IMR-90 (cell line): ENCODE measurements around the gene MAML2. TPM values are rescaled to one million over a fixed set of nuclear protein-coding genes. Genes with fewer than 3 reads are reported as not detected.

Source experiments
- ATAC-seq: fragments of 200-7000 bp; cut with Tn5 transposase; 2 replicates; pipeline ENCODE4 v1.9.1; 2020; ENCODE audit warnings: low read depth, mild to moderate bottlenecking, moderate library complexity
- BruUV-seq: library from RNA; stranded (reverse); fragments of 400-500 nt; replicated peaks from 2 replicates; lab custom pipeline; 2021; lab: Mats Ljungman, UMichigan
- CTCF ChIA-PET: fragments of 300-600 bp; formaldehyde crosslinking; extraction: SDS; loops from one replicate; lab custom pipeline; 2021; ENCODE audit warnings: antibody characterized with exemption; lab: Yijun Ruan, JAX
- POLR2A ChIA-PET: fragments of 300-600 bp; sonication (Branson Sonifier 250); formaldehyde crosslinking; loops from one replicate; lab custom pipeline; 2022; ENCODE audit warnings: antibody characterized with exemption; ENCODE audit not compliant: unreplicated experiment; lab: Charles Lee
- DNase-seq: peaks from one replicate; pipeline ENCODE4 v3.0.0; 2013
- H2AFZ ChIP-seq: replicated peaks from 2 replicates; pipeline ENCODE3; 2013; ENCODE audit warnings: low read length, mild to moderate bottlenecking; ENCODE audit not compliant: poor library complexity
- H2AK5ac ChIP-seq: 2 replicates; pipeline ENCODE4 v1.6.1; 2013; ENCODE audit warnings: low read depth, low read length, inconsistent platforms
- H2AK9ac ChIP-seq: replicated peaks from 2 replicates; pipeline ENCODE3; 2013; ENCODE audit warnings: mild to moderate bottlenecking, low read depth, low read length, moderate library complexity; ENCODE audit not compliant: poor library complexity
- H2BK120ac ChIP-seq: 2 replicates; pipeline ENCODE4 v1.6.1; 2013; ENCODE audit warnings: low read depth, low read length, inconsistent platforms
- H2BK15ac ChIP-seq: 3 replicates; pipeline ENCODE4 v1.6.1; 2013; ENCODE audit warnings: low read depth, low read length, inconsistent platforms
- H2BK20ac ChIP-seq: 2 replicates; pipeline ENCODE4 v1.6.1; 2013; ENCODE audit warnings: low read depth, mild to moderate bottlenecking, inconsistent platforms, low read length, moderate library complexity
- H2BK5ac ChIP-seq: 2 replicates; pipeline ENCODE4 v1.6.1; 2013; ENCODE audit warnings: mild to moderate bottlenecking, low read depth, low read length, inconsistent platforms; ENCODE audit not compliant: poor library complexity, severe bottlenecking
- H3K14ac ChIP-seq: replicated peaks from 2 replicates; pipeline ENCODE4 v1.6.1; 2013; ENCODE audit warnings: low read depth, low read length, inconsistent platforms
- H3K18ac ChIP-seq: 2 replicates; pipeline ENCODE4 v1.6.1; 2013; ENCODE audit warnings: low read depth, low read length, control low read depth
- H3K23ac ChIP-seq: 2 replicates; pipeline ENCODE4 v1.6.1; 2013; ENCODE audit warnings: low read depth, low read length, inconsistent platforms
- H3K27ac ChIP-seq: 2 replicates; pipeline ENCODE4 v1.5.1; 2013; ENCODE audit warnings: mild to moderate bottlenecking, control low read depth, low read length; ENCODE audit not compliant: insufficient read depth
- H3K27me3 ChIP-seq: 2 replicates; pipeline ENCODE4 v1.6.1; 2013; ENCODE audit warnings: low read length; ENCODE audit not compliant: control insufficient read depth, insufficient read depth
- H3K36me3 ChIP-seq: 2 replicates; pipeline ENCODE4 v1.6.1; 2013; ENCODE audit warnings: low read length, mixed read lengths; ENCODE audit not compliant: control insufficient read depth, insufficient read depth
- H3K4ac ChIP-seq: 2 replicates; pipeline ENCODE4 v1.6.1; 2013; ENCODE audit warnings: low read depth, low read length, inconsistent platforms
- H3K4me1 ChIP-seq: 2 replicates; pipeline ENCODE4 v1.6.1; 2013; ENCODE audit warnings: low read length, mixed read lengths; ENCODE audit not compliant: control insufficient read depth, insufficient read depth
- H3K4me2 ChIP-seq: 2 replicates; pipeline ENCODE4 v1.6.1; 2013; ENCODE audit warnings: low read depth, mild to moderate bottlenecking, control low read depth, low read length, moderate library complexity
- H3K4me3 ChIP-seq: 2 replicates; pipeline ENCODE4 v1.5.1; 2013; ENCODE audit warnings: low read depth, mild to moderate bottlenecking, control low read depth, low read length, moderate library complexity; ENCODE audit not compliant: insufficient read depth
- H3K56ac ChIP-seq: 2 replicates; pipeline ENCODE4 v1.6.1; 2013; ENCODE audit warnings: low read length, inconsistent platforms; ENCODE audit not compliant: insufficient read depth; ENCODE audit errors: extremely low read depth
- H3K79me1 ChIP-seq, 2 experiments: 2 replicates each; pipeline ENCODE4 v1.6.1; 2013; ENCODE audit warnings: low read length in 2 of 2, inconsistent platforms in 1 of 2, low read depth in 1 of 2
- H3K9ac ChIP-seq: 2 replicates; pipeline ENCODE4 v1.6.1; 2013; ENCODE audit warnings: low read depth, low read length, control low read depth
- H3K9me1 ChIP-seq: 2 replicates; pipeline ENCODE4 v1.6.1; 2013; ENCODE audit warnings: low read length, inconsistent platforms; ENCODE audit not compliant: insufficient read depth
- H3K9me3 ChIP-seq: 2 replicates; pipeline ENCODE4 v1.6.1; 2013; ENCODE audit warnings: low read length; ENCODE audit not compliant: control insufficient read depth, insufficient read depth
- H4K20me1 ChIP-seq: 2 replicates; pipeline ENCODE4 v1.6.1; 2013; ENCODE audit warnings: low read length, inconsistent platforms; ENCODE audit not compliant: insufficient read depth
- H4K5ac ChIP-seq: 2 replicates; pipeline ENCODE4 v1.6.1; 2013; ENCODE audit warnings: mild to moderate bottlenecking, low read depth, low read length, control low read depth
- H4K8ac ChIP-seq, 2 experiments: 2 replicates each; pipeline ENCODE4 v1.6.1; 2013; ENCODE audit warnings: low read depth in 2 of 2, low read length in 2 of 2, control low read depth in 1 of 2, inconsistent platforms in 1 of 2
- H4K91ac ChIP-seq: 2 replicates; pipeline ENCODE4 v1.6.1; 2013; ENCODE audit warnings: low read depth, low read length, inconsistent platforms; ENCODE audit not compliant: insufficient read depth
- MAFK ChIP-seq: IDR thresholded peaks from 2 replicates; pipeline ENCODE4 v1.6.1; 2012; ENCODE audit warnings: low read depth, low read length, improper control_type of control experiment
- MAZ ChIP-seq: IDR thresholded peaks from 2 replicates; pipeline ENCODE4 v1.6.1; 2012; ENCODE audit warnings: low read depth, mild to moderate bottlenecking, low read length, improper control_type of control experiment, moderate library complexity, borderline replicate concordance
- POLR2A ChIP-seq: IDR thresholded peaks from 2 replicates; pipeline ENCODE4 v1.6.1; 2012; ENCODE audit warnings: mild to moderate bottlenecking, low read depth, low read length
- WGBS, 2 experiments: methylation state at CpG; one replicate each; pipeline versions ENCODE4 v1.1.5 to v1.1.7; 2013; ENCODE audit warnings: missing lambda C conversion rate in 2 of 2; ENCODE audit not compliant: insufficient read length in 1 of 2; ENCODE audit errors: extremely low coverage in 2 of 2; 5-methylcytosine and 5-hydroxymethylcytosine counted together
- dilution Hi-C: fragments of 300-500 bp; cut with HindIII; formaldehyde crosslinking; loops from one replicate; pipeline ENCODE4 v1.14.3; 2018; ENCODE audit warnings: low sequenced_read_pairs; ENCODE audit not compliant: unreplicated experiment
- in situ Hi-C: fragments of 300-500 bp; cut with MboI; formaldehyde crosslinking; loops from 3 replicates; pipeline ENCODE4 v1.14.3; 2019; ENCODE audit warnings: low sequenced_read_pairs, inconsistent platforms, mixed read lengths
- intact Hi-C: fragments of 100-400 bp; cut with micrococcal nuclease; formaldehyde crosslinking; loops from 2 replicates; pipeline ENCODE4 v1.10.0; 2022
- polyA plus RNA-seq, 3 experiments: library from polyadenylated mRNA; depleted of rRNA; stranded (reverse); fragments of >200 nt; gene quantifications; 2 replicates each; pipeline ENCODE4 v1.2.3, GENCODE V29; 2012; ENCODE audit warnings: low replicate concordance in 1 of 3
- total RNA-seq: library from RNA; depleted of rRNA; stranded (reverse); fragments of >200 nt; gene quantifications from 2 replicates; pipeline ENCODE4 v1.2.3, GENCODE V29; 2012

Gene MAML2
- total and polyA plus RNA-seq, 2 of the 4 experiments (the other 2 are of a cell fraction): 15.0 to 19.5 TPM

DNA sequence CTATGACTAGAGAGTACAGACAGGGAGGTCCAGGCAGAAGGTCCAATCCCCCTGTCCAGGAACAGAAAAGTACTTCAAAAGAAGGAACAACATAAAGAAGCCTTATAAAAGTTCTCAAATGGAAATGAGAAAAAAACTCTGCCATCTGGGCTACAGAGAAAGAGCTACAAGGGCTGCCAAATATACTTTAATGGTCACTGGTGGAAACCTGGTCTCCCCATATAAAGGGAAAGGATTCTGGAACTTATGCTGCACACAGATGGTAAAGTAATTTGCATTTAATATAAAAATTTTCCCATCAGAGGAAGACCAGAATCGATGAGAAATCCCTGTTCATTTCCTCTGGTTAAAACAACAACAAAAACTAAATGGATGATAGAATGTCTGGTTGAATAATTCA, 299.7 kb downstream of the MAML2 start:
- H4K91ac ChIP-seq: no peak overlapping the region
- no peaks in the 10 kb centered on the region; the same call in 1 of the 2 replicates for H3K36me3 ChIP-seq
- no peak overlapping the region for H2BK15ac ChIP-seq
- no peak overlapping the region for H2BK120ac ChIP-seq
- no peak overlapping the region for H2AFZ ChIP-seq
- TF ChIP-seq MAZ: no peak
- TF ChIP-seq POLR2A: no peak
- no peak for TF ChIP-seq MAFK
- H4K20me1 ChIP-seq: no peaks in the 10 kb centered on the region
- H3K9me3 ChIP-seq: no peaks in the 10 kb centered on the region
- H3K4me3 ChIP-seq: no peak overlapping the region
- BruUV-seq: no TSS peak
- H3K4ac ChIP-seq: no peak overlapping the region
- H3K79me1 ChIP-seq: peaks cover 16 to 17% of the 10 kb centered on the region in 2 experiments; a peak in 2 of 4 replicates
- peaks cover 6% of the 10 kb centered on the region for H3K4me1 ChIP-seq
- no peak overlapping the region for H3K14ac ChIP-seq
- H3K27me3 ChIP-seq: no peaks in the 10 kb centered on the region
- no CpG with 5 or more reads among the region's 1 CpG for WGBS, 2 experiments
- no peak overlapping the region for H2BK20ac ChIP-seq
- DNase-seq (no peak), ATAC-seq (no peak)
- in situ Hi-C loops (no loop called here), intact Hi-C loops (no loop called here), dilution Hi-C loops (loop anchor here (25.0 kb wide), 1 partner anchor 319 kb away; no protein-coding TSS in a partner anchor)
- H3K18ac ChIP-seq: no peak overlapping the region
- H3K27ac ChIP-seq: no peak overlapping the region
- no peak overlapping the region for H4K8ac ChIP-seq
- no peak overlapping the region for H3K23ac ChIP-seq
- H3K4me2 ChIP-seq: no peak overlapping the region
- no peak overlapping the region for H4K5ac ChIP-seq
- ChIA-PET CTCF (no interaction called here), POLR2A (no interaction called here)
- no peak overlapping the region for H2AK9ac ChIP-seq
- no peak overlapping the region for H3K9ac ChIP-seq
- H3K56ac ChIP-seq: no peak overlapping the region
- H2AK5ac ChIP-seq: no peak overlapping the region
- no peak overlapping the region for H2BK5ac ChIP-seq
- no peaks in the 10 kb centered on the region; the same call in 1 of the 2 replicates for H3K9me1 ChIP-seq
